Renal pelvis (tissue), 4 donors: ENCODE measurements around the gene TNP2. TPM values are rescaled to one million over a fixed set of nuclear protein-coding genes. Genes with fewer than 3 reads are reported as not detected.

Experiments used
- DNase-seq: peaks from one replicate; pipeline ENCODE4 v3.0.0-alpha.2; 2013
- polyA plus RNA-seq, 3 donors: library from polyadenylated mRNA; unstranded; fragments of 120-200 nt; gene quantifications; one replicate each; pipeline ENCODE4 v1.2.1, GENCODE V29; 2013; ENCODE audit not compliant: insufficient read length in 3 of 3

The TNP2 gene
- polyA plus RNA-seq, 3 donors: not detected

DNA sequence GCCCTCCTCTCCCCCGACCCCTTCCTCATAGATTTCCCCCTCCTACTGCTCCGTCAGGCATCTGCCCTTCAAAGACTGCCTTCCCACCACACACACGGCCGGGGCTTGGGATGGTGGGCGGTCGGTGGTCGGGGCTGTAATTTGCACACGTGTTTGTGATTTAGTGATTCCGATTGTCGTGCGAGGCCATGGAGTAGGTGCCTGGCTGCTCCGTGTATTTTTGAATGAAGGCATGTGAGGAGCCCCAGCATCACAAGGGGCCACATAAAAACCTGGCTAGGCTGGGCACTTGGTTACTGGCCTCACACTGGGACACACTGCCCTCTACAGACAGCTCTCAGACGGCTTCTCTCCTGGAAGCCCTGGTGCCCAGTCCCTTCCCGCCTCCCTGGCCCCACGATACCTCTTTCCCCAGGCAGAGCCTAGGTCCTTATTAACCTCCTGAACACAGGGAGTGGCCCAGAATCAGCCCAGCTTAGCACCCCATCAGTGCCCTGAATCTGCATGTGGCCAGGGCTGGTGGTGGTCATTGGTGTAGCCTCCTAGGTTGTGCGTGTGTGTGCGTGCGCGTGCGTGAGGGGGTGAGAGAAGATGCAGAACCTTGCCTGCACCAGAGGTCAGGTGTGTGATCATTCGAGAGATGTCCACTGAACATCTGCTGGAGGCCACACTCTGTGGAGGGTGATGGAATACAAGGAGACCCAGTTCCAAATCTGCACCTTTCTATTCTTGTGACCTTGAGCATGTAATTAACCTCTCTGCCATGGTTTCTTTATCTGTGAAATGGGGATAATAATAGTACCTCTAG is 11.8 kb downstream of the TNP2 start:
- peak; percentile 83 for DNase-seq

DNA sequence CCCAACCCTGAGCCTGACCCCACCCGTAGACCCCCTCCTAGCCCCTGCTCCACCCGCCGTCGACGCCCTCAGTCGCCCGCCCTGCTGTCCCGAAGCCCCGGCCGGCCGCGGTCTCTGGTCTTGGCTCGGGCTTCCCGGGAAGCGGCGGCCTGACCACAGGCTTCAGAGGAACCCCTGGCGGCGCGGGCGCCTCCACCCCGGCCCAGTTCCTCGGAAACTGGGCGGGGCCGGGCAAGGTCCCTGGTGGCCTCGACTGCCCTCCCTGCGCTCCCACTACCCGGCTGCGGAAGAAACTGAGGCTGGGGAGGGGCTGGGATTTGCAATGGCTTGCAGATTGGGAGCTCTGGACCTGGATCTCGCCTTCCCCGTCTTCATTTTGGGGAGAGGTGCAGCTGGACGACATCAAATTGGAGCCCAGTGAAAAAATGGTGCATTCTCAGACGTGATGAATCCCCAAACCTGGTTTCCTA is 12.4 kb downstream of the TNP2 start:
- DNase-seq: peak; percentile 48

DNA sequence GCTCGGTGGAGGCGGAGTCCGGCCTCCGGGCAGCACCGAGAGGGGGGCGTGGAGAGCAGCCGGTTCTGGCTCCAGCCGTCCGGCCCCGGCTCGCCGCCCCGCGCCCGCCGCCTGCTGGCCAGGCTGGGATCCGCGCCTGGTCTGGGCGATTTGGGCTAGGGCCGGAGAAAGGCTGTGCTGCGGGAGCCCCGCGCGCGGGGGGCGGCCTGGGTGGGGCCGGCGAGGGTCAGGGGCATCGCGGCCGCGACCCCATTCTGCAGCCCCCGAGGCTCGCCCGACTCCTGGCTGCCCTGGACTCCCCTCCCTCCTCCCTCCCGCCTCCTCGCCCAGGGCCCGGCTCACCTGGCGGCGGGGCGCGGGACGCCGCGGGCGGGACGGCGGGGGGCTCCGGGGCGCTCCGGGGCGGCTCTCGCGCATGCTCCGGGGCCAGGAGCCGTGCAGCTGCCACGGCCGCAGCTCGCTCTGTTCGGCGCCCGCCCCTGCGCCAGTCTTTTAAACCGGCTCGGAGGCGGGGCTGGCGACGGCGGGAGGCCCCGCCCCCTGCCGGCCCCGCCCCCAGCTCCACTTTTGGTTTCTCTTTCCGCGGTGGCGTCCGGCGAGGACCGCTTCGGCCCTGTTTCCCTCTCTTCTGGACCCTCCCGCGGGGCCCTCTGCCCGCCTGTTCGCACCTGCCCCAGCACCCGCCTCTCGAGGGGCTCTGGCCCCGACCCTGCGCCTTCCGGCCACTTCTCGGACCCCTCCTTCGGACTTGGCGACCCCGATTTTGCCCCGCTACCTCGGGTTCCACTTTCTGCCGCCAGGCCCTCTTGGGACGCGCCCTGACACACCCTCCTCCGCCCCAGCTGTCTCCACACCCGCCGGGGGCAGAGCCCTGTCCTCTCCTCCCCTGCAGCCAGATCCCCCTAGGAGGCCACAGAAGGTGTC is 13.1 kb downstream of the TNP2 start, which contains the start of gene SOCS1:
Gene SOCS1, minus strand, starts transcription at position 468 of the 924 bp plus-strand sequence. CDS start 726 bp downstream, outside the sequence.
- DNase-seq: peak; percentile 88

DNA sequence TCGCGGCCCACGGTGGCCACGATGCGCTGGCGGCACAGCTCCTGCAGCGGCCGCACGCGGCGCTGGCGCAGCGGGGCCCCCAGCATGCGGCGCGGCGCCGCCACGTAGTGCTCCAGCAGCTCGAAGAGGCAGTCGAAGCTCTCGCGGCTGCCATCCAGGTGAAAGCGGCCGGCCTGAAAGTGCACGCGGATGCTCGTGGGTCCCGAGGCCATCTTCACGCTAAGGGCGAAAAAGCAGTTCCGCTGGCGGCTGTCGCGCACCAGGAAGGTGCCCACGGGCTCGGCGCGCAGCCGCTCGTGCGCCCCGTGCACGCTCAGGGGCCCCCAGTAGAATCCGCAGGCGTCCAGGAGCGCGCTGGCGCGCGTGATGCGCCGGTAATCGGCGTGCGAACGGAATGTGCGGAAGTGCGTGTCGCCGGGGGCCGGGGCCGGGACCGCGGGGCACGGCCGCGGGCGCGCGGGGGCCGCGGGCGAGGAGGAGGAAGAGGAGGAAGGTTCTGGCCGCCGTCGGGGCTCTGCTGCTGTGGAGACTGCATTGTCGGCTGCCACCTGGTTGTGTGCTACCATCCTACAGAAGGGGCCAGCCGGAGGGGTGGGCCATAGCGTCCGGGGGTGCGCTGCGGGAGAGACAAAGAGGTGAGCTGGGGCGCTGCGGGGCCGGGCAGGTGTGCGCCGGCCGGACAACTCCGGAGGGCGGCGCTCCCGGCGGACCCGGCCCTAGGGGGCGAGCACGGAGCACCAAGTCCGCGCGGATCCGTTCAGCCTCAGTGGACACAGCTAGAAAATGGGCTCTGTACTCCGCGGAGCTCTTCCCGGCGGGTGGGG is 14.0 kb downstream of the TNP2 start:
- DNase-seq: peak; percentile 62

DNA sequence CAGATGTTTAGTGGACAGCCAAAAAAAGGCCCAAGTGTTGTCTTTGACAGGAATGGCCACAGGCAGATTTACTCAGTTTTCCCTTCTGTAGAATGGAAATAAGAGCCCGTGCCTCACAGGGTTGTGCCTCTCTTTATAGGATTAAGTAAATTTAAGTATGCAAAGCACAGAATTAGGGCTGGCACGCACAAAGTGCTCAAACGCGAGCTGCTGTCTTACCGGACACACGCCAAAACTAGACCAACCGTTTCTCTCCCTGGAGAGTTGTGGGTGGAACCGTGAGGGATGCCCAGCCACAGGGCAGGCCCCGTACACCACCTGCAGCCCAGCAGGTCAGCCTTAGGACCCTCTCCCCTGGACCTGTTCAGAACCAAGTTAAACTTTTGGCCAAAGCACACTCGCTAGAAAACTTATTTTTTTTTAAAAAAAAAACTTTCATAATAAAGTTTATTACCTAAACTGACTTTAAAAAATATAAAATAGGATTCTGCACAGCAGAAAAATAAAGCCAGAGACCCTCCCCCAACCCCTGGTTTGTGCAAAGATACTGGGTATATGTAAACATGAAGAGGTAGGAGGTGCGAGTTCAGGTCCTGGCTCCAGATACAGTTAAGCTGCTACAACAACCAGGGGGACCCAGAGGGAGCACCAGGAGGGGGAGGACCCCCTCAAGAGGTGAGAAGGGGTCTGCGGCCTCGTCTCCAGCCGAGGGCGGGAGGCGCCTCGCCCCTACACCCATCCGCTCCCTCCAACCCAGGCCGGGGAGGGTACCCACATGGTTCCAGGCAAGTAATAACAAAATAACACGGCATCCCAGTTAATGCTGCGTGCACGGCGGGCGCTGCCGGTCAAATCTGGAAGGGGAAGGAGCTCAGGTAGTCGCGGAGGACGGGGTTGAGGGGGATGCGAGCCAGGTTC is 14.9 kb downstream of the TNP2 start:
- DNase-seq: no peak

DNA sequence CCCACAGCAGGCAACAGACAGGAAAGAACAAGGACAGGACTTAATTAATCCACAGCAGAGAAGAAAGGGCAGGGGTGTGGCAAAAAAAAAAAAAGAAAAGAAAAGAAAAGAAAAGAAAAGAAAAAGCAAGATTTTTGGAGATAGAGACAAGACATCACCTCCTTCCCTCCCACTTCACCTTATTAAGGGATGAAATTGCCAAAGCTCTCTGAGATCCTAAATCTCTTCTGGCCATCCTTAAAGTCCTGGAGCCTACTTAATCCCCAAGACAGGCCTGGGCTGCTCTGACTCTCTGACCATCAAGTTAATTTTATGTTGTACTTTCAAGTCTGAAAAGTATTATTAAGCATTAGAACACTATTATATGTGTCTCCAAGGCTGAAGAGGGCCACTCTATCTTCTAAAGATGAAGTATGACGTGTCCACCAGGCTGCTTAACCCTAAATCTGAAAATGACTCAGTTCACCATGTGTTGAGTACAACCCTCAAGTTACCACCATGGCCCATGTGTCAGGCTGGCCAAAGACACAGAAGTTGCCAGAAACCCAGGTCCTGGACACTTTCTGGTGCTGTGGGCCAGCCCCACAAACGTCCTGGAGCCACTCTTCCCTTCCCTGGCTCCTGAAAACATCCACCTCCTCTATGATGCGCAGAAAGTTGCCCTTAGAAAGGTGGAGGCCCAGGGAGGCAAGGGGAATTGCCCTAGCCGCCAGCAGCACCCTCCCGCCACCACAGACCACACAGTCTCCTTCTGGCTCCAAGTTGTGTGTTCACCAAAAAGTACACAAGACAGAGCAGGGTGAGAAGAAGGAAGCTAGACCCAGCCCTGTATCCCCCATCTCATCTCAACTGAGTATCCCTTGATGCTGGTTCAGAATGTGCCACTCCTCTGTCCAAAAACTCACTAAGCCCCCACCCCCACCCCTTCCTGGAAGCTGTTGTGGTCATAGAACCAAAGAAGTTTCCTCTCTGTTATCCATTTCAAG is 15.8 kb downstream of the TNP2 start:
- DNase-seq: no peak

DNA sequence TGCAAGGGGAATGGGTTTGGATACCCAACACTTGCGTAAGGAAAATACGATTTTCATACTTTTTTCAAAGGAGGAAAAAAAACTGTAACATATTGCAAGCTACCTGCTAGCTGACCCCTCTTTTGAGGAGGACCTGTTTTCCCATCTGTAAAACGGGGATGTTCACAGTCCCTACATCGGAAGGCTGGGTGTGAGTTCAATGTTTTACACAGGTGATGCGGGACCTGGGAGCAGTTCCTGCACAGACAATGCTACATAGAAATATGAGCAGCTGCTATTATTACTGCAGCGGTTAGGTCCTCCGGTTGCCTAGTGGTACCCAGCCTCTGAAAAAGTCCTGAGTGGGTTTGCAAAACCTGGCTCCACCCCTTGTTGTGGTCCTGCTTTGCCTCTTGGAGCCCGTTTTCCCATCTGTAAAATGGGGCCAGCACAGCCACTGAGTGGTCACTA is 16.6 kb downstream of the TNP2 start:
- DNase-seq: no peak

DNA sequence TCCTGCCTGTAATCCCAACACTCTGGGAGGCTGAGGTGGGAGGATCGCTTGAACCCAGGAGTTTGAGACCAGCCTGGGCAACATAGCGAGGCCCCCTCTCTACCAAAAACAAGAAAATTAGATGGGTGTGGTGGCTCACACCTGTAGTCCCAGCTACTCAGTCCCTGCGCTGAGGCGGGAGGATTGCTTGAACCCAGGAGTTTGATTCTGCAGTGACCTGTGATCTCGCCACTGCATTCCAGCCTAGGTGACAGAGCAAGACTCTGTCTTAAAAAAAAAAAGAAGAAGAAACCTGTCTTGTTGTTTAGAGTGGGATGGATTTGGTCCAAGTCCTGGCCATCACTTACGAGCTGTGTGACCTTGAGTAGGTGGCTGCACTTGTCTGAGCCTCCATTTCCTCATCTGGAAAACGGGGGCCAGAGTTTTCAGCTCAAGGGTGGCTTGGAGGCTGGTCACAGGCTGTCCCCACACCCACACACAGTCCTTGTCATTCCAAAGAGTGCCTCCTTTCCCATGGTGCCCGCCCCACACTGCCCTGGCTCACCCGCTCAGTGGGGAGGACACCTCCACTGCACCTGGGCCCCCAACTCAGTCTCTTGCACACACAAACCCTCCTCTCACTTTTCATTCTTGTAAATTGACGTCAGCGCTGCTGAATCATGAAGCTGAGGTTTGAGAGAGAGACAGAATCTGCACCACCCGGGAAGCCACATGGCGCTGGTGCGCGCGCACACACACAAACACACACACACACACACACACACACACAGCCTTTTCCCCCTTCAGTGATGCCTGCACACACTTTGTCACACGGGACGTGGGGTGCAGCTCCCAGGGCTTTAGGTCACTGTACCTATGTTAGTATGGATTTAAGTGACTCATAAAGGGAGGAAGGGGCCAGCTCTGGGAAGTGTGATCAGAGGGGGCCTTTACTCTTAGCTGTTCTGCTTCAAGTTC is 17.3 kb downstream of the TNP2 start:
- no peak for DNase-seq

DNA sequence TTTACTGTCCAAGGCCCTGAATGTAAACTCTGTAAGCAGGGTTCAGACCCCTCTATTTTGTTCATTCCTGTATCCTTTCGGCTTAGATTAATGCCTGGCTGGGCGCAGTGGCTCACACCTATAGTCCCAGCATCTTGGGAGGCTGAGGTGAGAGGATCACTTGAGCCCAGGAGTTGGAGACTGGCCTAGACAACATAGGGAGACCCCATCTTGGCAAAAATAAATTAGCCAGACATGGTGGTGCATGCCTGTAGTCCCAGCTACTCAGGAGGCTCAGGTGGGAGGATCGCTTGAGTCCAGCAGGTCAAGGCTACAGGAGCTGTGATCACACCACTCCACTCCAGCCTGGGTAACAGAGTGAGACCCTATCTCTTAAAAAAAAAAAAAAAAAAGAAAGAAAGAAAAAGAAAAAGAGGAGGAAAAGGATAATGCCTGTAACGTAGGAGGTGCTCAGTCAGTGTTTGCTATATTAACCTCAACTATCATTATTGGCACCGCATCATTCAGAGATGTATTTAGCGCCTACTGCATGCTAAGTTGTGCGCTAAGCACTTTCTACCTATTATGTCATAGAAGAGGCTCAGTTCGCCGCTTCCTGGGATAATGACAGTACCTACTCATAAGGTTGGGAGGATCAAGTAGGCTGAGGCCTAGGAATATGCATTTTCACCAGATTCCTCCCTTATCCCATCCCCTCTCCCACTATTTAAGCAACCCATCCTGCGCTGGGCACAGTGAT is 18.2 kb downstream of the TNP2 start:
- no peak for DNase-seq

DNA sequence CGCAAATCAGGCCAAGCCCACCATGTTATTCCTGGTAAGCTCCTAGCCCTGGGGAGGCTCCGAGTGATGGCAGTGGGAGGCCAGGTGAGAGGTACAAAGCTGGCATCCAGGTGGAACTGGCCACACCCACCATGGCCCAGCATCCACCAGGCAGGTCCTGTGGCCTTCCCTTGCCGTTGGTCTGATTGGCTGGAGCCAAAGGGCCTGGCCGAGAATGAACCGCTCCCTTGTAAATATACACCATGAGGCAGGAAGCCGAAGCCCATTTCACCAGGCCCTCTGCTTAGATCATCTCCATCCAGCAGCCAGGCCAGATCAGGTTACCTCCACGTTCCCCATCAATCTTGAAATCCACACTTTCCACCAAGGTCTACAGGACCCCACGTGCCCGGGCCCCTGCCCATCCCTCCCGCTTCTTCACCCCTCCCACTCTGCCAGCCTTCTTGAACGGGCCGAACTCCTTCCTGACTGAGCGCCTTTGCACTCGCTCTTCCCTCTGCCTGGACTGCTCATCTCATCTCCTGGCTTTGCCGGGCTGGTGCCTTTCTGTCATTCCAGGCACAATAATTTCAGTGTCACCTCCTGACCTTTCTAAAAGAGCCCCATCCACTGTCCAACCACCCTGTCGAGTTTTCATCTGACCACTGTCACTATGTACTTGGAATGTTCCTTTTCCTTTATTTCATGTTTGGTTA is 18.9 kb downstream of the TNP2 start:
- DNase-seq: peak; percentile 78

DNA sequence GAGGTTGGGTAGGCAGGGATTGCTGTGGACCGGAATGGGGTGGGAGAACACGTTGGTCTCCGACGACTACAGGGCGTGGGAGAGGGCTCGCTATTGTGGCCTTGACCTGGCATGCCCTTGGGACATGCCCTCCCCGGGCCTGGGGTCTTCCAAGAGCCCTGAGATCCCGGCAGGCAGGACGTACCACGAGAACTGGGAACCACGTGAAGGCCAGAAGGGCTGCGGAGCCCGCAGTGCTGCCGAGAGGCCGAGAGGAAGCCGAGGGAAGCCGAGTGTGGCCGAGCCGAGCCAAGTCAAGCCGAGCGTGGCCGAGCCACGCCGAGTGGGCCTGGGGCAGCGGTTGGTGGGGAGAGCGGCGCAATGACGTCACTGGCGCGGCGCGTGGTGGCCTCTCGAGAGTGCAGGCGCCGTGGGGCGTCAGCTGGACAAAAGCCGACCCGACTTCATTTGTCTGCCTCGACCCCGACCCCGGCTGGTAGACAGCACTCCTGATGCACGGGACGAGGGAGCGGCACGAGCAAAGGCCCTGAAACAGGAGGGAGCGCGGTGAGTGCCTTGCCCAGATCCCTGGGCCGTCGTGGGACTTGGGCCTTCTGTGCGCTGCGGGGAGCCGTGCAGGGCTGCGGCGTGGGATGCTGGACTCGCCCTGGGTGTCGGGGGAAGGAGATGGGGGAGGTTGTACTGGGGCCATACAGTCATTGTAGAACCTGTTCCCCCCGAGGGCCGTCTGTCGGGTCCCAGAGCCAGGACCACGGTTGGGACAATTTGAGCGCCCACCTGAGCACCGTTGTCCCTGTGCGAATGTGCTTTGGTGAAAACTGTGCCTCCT is 19.7 kb downstream of the TNP2 start:
- no peak for DNase-seq

DNA sequence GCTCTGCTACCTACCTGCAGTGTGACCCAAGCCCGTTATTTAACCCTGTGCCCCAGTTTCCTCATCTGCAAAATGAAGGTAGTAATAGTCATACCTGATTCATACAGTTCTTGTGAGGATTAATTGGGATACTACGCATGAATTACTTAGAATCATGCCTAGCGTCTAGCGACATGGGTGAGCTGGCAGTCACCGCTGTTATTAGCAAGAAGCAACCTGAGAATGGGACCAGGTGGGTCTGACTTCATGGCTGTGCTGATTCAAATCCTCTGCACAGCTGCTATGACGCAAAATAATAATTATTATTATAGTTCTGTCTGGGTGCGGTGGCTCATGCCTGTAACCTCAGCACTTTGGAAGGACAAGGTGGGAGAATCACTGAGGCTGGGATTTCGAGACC is 21.0 kb downstream of the TNP2 start:
- no peak for DNase-seq

DNA sequence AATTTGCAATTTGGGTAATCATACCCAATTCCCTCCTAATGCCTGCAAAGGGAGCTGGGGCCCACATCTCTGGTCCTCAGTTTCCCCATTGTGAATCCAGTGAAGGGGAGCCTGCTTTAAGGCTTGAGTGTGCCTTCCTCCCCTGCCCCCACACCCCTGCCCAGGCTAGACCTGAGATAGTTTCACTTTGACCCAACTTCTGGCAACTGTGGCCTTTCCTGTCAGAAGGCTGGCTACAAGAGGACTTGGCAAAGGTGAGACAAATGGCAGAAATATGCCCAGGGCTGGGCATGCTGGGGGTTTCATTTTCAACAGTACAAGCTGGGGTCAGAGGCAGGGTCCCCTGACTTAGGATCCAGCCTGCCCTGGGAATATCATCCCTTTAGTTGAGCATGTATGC is 23.1 kb downstream of the TNP2 start:
- DNase-seq: no peak

DNA sequence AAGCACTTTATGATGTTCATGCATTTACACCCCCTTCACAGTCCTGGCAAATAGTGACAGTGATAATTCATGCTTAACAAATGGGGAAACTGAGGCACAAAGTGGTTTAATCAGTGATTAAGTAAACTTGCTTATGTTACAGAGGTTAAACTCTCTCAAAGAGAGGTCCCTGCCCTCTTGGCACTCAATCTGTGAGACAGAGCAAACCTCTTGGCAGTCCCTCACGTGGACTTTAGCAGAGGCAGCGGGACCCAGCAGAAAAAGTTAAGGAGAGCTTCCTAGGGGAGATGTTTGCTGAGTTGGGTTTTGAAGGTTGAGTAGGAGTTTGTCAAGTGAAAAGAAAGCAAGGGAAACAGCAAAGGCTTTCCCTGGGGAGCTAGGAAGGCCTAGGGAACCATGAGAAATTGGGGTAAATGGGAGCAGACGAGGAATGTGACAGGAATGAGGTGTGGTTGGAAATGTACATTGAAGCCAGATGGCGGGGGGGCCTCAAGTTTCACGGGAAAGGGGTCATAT is 23.8 kb downstream of the TNP2 start:
- no peak for DNase-seq

DNA sequence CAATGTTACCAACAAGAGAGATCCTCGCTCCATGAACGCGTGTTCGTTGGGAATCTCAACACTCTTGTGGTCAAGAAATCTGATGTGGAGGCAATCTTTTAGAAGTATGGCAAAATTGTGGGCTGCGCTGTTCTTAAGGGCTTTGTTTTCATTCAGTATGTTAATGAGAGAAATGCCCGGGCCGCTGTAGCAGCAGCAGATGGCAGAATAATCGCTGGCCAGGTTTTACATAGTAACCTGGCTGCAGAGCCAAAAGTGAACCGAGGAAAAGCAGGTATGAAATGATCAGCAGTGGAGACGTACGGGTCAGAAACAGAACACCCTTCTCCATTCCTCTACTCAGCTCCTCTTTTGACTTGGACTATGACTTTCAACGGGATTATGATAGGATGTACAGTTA is 26.5 kb downstream of the TNP2 start:
- DNase-seq: no peak
